Natural killer cell (primary cell): Measurements from ENCODE around the gene ATP8B2. TPM values are rescaled to one million over a fixed set of nuclear protein-coding genes. Genes with fewer than 3 reads are reported as not detected.

ENCODE experiments used
- ATAC-seq, 3 donors: fragments of 150-1000 bp in 2 of 3; fragments of 200-7000 bp in 1 of 3; cut with Tn5 transposase; 1 replicate in 1 of 3; 2 replicates in 2 of 3; pipeline ENCODE4 v1.10.0; 2021; ENCODE audit warnings: mild to moderate bottlenecking in 2 of 3, moderate library complexity in 2 of 3
- DNase-seq, 2 donors: peaks; one replicate each; pipeline versions ENCODE4 v3.0.0 to v3.0.0-alpha.2; 2013 to 2021; ENCODE audit warnings: mixed read lengths in 1 of 2
- H3K27ac ChIP-seq: one replicate; pipeline ENCODE4 v1.5.1; 2013; ENCODE audit warnings: mild to moderate bottlenecking, low read length
- H3K27me3 ChIP-seq: one replicate; pipeline ENCODE4 v1.6.1; 2013; ENCODE audit warnings: low read length; ENCODE audit not compliant: control insufficient read depth, insufficient read depth
- H3K36me3 ChIP-seq: one replicate; pipeline ENCODE4 v1.6.1; 2013; ENCODE audit warnings: low read length; ENCODE audit not compliant: control insufficient read depth, insufficient read depth
- H3K4me1 ChIP-seq: one replicate; pipeline ENCODE4 v1.6.1; 2013; ENCODE audit warnings: low read length; ENCODE audit not compliant: control insufficient read depth, insufficient read depth
- H3K4me3 ChIP-seq: one replicate; pipeline ENCODE4 v1.5.1; 2013; ENCODE audit warnings: low read length
- H3K9me3 ChIP-seq: one replicate; pipeline ENCODE4 v1.6.1; 2013; ENCODE audit warnings: low read length; ENCODE audit not compliant: control insufficient read depth, insufficient read depth
- H3K27ac Mint-ChIP-seq, 2 donors: one replicate each; pipeline ENCODE4 v1.8.0; 2022; ENCODE audit warnings: mild to moderate bottlenecking in 2 of 2, mixed read lengths in 2 of 2, moderate library complexity in 1 of 2
- H3K27me3 Mint-ChIP-seq, 2 donors: one replicate each; pipeline ENCODE4 v1.8.0; 2022; ENCODE audit warnings: low read depth in 2 of 2, mixed read lengths in 2 of 2
- H3K36me3 Mint-ChIP-seq: one replicate; pipeline ENCODE4 v1.8.0; 2022; ENCODE audit warnings: mixed read lengths
- H3K4me1 Mint-ChIP-seq, 2 donors: one replicate each; pipeline ENCODE4 v1.8.0; 2022; ENCODE audit warnings: mixed read lengths in 2 of 2
- H3K4me3 Mint-ChIP-seq: one replicate; pipeline ENCODE4 v1.8.0; 2022; ENCODE audit warnings: mild to moderate bottlenecking, moderate library complexity, mixed read lengths
- H3K9me3 Mint-ChIP-seq, 2 donors: one replicate each; pipeline ENCODE4 v1.8.0; 2022; ENCODE audit warnings: mixed read lengths in 2 of 2
- WGBS: methylation state at CpG from one replicate; pipeline ENCODE4 v1.1.7; 2013; ENCODE audit warnings: missing lambda C conversion rate; ENCODE audit not compliant: insufficient coverage; 5-methylcytosine and 5-hydroxymethylcytosine counted together
- intact Hi-C: fragments of 100-400 bp; cut with micrococcal nuclease; formaldehyde crosslinking; loops from one replicate; pipeline ENCODE4 v1.14.2; 2022
- total RNA-seq, 4 donors: library from RNA; stranded (reverse); fragments of 120-200 nt in 1 of 4; gene quantifications; one replicate each; pipeline versions ENCODE4 v1.2.3 to v1.2.4, GENCODE V29; 2013 to 2022
- TF ChIP-seq, protein P1 (sequence below): fragments of 200-600 bp; IDR thresholded peaks from one replicate; pipeline ENCODE4 v1.8.0; 2022; ENCODE audit warnings: antibody characterized with exemption

The ATP8B2 gene
- total RNA-seq, 3 donors from 2014 or later (not counting 1 experiment from before 2014, with no cell fraction given) = 47.8 to 67.5 (median 59.3) TPM

GRCh38 chr1:154288661-154289060 is 36.7 kb upstream of the ATP8B2 start:
- 71% methylated on average over 3 of the region's 3 CpGs for WGBS
- H3K4me1 ChIP-seq = no peaks in the 10 kb centered on the region
- no peaks in the 10 kb centered on the region for H3K4me1 Mint-ChIP-seq
- H3K27ac Mint-ChIP-seq = no peak overlapping the region
- intact Hi-C loops = no loop called here
- peaks cover 0 to 3% of the 10 kb centered on the region in 2 donors for H3K9me3 Mint-ChIP-seq
- no peak overlapping the region for H3K4me3 ChIP-seq
- H3K9me3 ChIP-seq = no peaks in the 10 kb centered on the region
- peaks cover 10 to 12% of the 10 kb centered on the region in 2 donors for H3K27me3 Mint-ChIP-seq
- no peaks in the 10 kb centered on the region for H3K36me3 Mint-ChIP-seq
- TF ChIP-seq, protein P1, sequence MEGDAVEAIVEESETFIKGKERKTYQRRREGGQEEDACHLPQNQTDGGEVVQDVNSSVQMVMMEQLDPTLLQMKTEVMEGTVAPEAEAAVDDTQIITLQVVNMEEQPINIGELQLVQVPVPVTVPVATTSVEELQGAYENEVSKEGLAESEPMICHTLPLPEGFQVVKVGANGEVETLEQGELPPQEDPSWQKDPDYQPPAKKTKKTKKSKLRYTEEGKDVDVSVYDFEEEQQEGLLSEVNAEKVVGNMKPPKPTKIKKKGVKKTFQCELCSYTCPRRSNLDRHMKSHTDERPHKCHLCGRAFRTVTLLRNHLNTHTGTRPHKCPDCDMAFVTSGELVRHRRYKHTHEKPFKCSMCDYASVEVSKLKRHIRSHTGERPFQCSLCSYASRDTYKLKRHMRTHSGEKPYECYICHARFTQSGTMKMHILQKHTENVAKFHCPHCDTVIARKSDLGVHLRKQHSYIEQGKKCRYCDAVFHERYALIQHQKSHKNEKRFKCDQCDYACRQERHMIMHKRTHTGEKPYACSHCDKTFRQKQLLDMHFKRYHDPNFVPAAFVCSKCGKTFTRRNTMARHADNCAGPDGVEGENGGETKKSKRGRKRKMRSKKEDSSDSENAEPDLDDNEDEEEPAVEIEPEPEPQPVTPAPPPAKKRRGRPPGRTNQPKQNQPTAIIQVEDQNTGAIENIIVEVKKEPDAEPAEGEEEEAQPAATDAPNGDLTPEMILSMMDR = no peak
- H3K27me3 ChIP-seq = no peaks in the 10 kb centered on the region
- H3K4me3 Mint-ChIP-seq = no peak overlapping the region
- DNase-seq (no peak), ATAC-seq (no peak)
- no peaks in the 10 kb centered on the region for H3K36me3 ChIP-seq
- no peak overlapping the region for H3K27ac ChIP-seq

DNA sequence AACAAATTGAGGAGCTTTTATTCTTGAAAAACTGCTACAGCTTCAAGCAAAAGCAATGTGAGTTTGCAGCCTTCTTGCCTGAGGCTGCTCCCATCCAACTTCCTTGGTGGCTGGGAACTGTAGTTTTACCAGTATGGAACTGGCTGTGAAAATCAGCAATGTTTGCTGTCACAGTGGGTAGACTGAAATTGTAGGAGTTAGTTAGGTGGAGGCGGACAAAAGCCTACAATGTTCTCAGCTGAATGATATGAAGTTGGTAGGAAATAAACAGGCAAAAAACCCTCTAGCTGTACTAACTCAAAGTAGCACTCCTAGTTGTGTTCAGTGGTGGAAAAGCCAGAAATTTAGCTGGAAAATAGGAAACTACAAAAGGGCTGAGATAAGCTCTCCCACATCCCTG is 34.4 kb upstream of the ATP8B2 start:
- H3K27ac ChIP-seq = no peak overlapping the region
- Mint-ChIP-seq H3K9me3 (peaks cover 0 to 8% of the 10 kb centered on the region in 2 donors), H3K27me3 (peaks cover 12% of the 10 kb centered on the region in 2 donors), H3K4me1 (no peaks in the 10 kb centered on the region), H3K36me3 (no peaks in the 10 kb centered on the region), H3K4me3 (no peak overlapping the region), H3K27ac (no peak overlapping the region)
- no peaks in the 10 kb centered on the region for H3K27me3 ChIP-seq
- H3K4me3 ChIP-seq = no peak overlapping the region
- intact Hi-C loops = no loop called here
- ATAC-seq (no peak), DNase-seq (no peak)
- H3K4me1 ChIP-seq = no peaks in the 10 kb centered on the region
- H3K9me3 ChIP-seq = peaks cover 11% of the 10 kb centered on the region
- WGBS = 75% methylated on average over 1 of the region's 1 CpG
- no peaks in the 10 kb centered on the region for H3K36me3 ChIP-seq
- TF ChIP-seq, protein P1 = no peak

DNA sequence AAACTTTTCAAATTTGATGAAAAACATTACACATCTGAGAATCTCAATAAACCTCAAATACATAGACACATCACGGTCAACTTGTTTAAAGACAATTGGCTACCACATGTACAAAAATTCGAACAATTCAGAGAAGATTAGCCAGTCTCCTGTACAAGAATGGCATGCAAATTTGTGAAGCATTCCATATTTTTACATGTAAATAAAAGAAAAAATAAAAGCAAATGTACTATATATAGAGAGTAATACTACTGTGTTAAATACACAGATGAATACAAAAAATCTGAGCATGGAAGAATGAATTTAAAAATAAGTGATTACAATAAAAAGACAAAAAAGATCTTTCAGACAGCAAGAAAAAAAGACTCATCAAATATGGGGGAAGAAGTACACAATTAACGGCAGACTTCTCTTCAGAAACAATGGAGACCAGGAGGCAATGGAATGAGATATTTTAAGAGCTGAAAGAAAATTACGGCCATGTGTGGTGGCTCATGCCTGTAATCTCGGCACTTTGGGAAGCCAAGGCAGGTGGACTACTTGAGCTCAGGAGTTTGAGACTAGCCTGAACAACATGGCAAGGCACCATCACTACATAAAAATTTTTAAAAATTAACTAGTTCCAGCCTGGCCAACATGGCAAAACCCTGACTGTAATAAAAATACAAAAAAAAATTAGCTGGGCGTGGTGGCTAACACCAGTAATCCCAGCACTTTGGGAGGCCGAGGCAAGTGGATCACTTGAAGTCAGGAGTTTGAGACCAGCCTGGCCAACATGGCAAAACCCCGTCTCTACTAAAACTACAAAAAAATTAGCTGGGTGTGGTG is 29.7 kb upstream of the ATP8B2 start:
- no peak for ATAC-seq
- Mint-ChIP-seq H3K9me3 (peaks cover 0 to 8% of the 10 kb centered on the region in 2 donors), H3K27me3 (peaks cover 13 to 19% of the 10 kb centered on the region in 2 donors), H3K4me1 (no peaks in the 10 kb centered on the region), H3K4me3 (no peak overlapping the region), H3K27ac (no peak overlapping the region), H3K36me3 (no peaks in the 10 kb centered on the region)
- TF ChIP-seq, protein P1 = no peak
- no peak overlapping the region for H3K27ac ChIP-seq
- intact Hi-C loops = no loop called here
- no peaks in the 10 kb centered on the region for H3K27me3 ChIP-seq
- no peaks in the 10 kb centered on the region for H3K36me3 ChIP-seq
- DNase-seq = no peak
- peaks cover 12% of the 10 kb centered on the region for H3K9me3 ChIP-seq
- WGBS = 83% methylated on average over 8 of the region's 8 CpGs
- no peak overlapping the region for H3K4me3 ChIP-seq
- no peaks in the 10 kb centered on the region for H3K4me1 ChIP-seq
